ENCODE measurements around the gene EP400.

- TF ChIP-seq EZH2phosphoT487 (IDR thresholded peaks at IDR 0.05; ENCODE audit: borderline replicate concordance, low read length), result no peak
- no peak for TF ChIP-seq CTCF (IDR thresholded peaks at IDR 0.05; ENCODE audit: low read depth, low read length, poor library complexity, severe bottlenecking)
These were observed 44.8 kb downstream of the EP400 start for GRCh38 chr12:131994589-131994988.
